HG02981 (cell line): ENCODE measurements around the gene CRIP1.

Experiments used
- ATAC-seq: cut with Tn5 transposase; IDR thresholded peaks from one replicate; pipeline ENCODE4 v1.9.1; 2021; ENCODE audit warnings: mild to moderate bottlenecking, moderate library complexity; ENCODE audit not compliant: unreplicated experiment

Gene CRIP1

DNA sequence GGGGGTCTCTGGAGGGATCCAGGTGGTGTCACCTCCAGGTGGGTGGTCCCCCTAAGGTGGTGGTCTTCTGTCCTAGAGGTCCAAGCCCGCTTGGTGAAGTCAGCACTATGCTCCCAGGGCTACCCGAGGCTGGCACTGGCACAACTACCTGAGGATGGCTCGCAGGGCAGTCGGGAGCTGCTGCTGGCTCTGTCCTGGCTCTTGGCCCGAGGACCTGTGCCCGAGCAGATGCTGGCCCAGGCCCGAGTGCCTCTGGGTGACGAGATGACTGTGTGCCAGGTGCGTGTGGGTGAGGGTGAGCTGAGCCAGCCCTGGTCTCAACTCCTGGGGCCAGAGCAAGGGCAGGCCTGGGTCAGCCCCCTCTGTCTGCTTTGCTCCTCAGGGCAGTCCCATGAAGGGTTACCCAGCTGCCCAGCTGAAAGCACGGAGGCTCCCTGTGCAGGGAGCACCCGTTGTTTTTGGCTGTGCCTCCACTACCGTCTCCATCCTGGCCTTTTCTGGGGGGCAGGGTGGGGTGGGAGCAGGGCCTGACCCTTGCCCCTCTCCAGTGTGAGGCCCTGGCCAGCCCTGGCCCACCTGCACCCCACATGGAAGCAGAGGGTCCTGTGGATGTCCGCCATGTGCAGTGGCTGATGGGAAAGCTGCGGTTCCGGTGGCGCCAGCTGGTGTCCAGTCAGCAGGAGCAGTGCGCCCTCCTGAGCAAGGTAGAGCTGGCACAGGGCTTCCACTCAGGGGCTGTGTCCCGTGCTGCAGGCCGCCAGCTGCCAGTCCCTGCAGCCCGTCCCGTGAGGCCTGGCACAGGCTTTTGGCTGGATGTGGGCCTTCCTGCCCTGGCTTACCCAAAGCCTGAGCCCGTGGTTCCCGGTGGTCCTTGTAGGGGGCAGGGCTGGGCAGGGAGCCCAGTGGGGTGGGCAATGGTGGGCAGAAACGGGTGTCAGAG, 5.6 kb downstream of the CRIP1 start:
- no peak for ATAC-seq

DNA sequence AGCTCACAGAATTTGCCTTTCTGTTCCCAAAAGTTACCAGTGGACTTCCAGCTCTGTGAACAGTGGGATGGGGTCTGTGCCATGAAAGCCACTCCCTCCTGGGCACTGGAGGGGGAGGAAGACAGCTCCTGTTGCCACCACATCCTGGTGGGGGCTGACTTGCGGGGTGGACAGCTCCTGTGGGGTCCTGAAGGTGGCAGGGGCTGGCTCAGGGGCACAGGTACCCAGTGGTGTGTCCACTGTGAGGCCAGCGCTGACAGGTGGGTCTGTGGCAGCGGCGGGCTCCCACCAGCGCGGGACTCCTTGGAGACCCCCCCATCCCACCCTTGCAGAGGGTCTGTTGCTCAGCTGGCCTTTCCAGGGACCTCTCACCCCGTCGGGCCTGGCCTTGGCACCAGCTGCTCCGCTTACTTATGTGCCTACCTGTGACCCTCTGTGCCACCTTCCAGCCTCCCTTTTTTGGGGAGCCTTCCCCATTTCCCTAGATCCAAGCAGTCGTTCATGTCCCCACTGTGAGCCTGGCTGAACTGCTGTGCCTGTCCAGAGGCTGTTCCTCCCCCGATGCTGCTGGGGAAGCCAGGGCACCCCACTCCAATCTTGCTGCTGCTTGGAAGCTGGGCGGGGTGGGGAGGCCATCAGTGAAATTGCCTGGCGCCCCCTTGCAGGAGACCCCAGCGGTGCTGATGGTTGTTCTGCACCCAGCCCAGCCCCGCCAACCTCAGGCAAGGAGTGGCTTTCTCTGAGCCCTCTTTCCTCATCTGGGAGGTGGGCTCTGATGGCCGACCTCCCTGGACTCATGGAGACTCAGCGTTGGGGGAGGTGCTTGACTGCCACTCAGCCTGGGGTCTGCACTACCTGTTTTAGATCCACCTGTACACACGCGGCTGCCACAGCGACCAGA, 6.5 kb downstream of the CRIP1 start:
- ATAC-seq: no peak

GRCh38 chr14:105493921-105494605, 7.4 kb downstream of the CRIP1 start:
- no peak for ATAC-seq

GRCh38 chr14:105494606-105494929, 7.9 kb downstream of the CRIP1 start:
- ATAC-seq: no peak

- no peak for ATAC-seq
Observed at GRCh38 chr14:105495101-105495989, 8.7 kb downstream of the CRIP1 start.

DNA sequence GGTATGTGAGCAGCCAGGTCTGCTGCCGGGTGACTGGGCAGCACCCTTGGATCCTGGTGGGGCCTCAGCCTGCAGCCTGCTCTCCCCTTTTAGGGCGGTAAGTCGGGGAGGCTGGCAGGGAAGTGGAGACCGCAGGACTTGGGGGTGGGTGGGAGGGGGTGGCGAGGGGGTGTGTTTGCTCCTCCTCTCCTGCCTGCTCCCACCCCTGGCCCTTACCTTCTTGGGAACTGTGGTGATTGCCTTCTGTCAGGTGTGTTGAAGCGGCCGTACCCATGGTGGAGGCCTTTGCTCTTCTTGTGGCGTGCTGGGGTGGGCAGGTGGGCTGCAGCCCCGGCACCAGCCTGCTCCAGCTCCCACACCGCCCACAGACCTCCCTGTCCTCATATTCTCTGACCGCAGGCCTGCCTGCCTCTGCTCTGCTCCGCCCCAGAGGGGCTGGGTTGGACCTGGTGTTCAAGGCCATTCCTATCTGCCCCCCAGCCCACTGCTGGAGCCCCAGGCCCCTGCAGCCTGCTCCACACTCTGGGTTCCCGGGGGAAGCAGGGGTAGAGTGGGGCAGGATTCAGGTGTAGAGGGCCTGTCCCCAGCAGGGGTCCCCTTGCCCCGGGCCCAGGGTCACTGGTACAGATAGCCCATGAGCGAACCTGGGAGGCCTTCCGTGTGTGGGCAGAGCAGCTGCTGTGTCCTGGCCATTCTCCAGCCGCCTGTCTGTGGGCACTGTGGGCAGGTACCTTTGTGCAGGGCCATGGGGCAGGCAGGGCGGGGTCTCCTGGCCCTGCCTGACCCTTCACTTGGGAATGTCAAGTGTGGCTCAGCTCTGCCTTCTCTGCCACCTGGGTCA, 9.5 kb downstream of the CRIP1 start:
- no peak for ATAC-seq

- no peak for ATAC-seq
Observed at GRCh38 chr14:105496831-105497591, 10.3 kb downstream of the CRIP1 start.

GRCh38 chr14:105497671-105498429, 11.2 kb downstream of the CRIP1 start:
- no peak for ATAC-seq

- ATAC-seq: no peak
Observed at GRCh38 chr14:105498430-105499255, 12.0 kb downstream of the CRIP1 start.

DNA sequence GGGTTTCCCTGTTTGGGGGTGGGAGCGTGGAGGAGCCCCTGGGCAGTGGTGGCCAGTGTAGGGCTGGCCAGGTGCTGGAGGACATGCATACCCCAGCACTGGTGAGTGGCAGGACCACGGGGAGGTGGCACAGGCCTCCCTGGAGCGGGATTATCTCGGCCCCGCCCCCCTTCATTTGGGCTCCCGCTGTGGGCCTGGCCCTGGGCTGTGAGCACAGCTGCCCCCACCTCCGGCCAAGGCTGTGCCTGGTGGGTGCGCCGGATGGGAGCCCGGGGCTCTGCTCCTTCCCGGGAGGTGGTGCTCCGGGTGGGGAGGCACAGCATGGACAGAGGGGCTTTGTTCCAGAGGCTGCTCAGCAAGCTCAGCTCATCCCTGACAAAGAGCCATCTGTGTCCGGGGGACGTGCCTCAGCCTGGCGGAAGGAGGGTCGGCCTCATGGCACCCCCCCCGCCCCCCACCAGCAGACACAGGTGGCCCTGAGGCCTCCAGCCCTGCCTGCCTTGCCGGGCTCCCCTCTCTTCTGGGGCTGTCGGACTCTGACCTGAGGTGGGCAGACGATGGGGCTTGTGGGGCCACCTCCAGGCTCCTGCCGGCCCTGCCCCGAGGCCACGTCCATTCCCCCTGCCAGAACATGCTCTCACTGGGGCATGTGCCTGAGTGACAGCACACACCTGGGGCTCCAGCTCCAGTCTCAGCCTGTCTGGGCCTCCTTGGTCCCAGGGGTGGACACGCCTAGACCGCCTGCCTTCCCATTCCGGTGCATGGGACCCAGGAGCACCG, 12.8 kb downstream of the CRIP1 start:
- no peak for ATAC-seq

DNA sequence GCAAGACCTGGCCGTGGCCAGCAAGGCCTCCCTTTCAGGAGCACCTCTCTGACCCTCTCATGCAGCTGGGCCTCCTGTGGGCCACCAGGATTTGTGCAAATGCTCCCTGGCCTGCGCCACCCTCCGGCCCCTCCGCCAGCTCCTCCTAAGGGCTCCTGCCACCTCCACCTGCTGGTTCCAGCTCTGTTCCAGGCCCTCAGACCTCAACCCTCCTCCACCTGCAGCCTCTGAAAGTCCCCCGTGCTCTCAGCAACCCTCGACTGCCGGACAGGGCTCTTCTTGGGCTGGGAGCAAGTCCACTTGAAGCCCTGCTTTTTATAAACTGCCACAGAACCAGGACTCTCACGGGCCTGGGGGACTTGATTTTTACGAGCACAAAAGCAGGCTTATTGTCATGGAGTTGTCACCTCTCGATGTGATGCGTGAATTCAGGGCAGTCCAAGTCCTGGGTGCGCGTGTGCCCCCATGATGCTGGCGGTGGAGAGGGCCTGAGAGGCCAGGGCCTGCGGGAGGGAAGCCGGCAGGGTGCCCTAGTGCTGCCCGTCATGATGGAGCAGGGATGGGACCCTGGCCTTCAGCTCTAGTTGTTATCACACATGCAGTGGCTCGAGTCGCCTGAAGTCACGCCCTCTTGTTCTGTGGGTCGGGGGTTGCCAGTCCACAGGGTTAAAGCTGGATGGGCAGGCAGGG, 13.5 kb downstream of the CRIP1 start:
- ATAC-seq: no peak

DNA sequence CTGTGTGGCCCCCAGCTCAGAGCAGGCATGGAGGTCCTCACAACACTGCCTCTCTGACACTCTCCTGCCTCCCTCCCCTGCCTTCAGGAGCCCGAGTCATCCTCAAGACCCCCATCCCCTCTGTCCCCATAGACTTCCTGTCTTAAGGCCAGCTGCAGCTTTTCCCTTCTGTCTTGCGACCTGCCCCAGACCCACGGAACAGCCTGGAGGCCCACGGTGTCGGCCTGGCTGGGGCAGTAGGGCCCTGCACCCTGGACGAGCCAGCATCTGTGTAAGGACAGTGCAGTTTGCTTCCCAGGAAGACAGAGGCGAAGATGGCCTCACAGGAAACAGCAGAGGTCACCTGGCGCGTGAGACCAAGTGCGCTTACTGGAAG, 14.0 kb downstream of the CRIP1 start:
- no peak for ATAC-seq

GRCh38 chr14:105501504-105502291, 15.0 kb downstream of the CRIP1 start:
- no peak for ATAC-seq

- ATAC-seq: no peak
Observed at GRCh38 chr14:105502446-105503295, 16.0 kb downstream of the CRIP1 start.
